ENCODE results near the gene FFAR1.

DNA sequence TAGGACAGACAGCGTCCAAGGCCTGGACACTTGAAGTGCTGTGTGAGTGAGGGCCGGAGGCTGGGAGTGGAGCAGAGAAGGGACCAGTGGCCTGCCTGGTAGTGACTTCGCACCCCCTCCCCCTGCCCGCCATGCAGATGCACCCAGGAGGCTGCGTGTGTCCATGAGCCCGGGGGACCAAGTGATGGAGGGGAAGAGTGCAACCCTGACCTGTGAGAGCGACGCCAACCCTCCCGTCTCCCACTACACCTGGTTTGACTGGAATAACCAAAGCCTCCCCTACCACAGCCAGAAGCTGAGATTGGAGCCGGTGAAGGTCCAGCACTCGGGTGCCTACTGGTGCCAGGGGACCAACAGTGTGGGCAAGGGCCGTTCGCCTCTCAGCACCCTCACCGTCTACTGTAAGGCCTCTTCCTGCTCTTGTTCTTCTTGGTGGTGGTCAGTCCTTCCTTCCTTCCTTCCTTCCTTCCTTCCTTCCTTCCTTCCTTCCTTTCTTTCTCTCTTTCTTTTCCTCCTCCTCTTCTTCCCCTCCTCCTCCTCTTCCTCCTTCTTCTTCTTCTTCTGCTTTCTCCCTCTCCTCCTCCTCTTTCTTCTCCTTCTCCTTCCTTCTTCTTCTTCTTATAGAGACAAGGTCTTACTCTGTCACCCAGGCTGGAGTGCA lies 6.0 kb upstream of the FFAR1 start:
- TF ChIP-seq POLR2AphosphoS5 (IDR thresholded peaks at IDR 0.05; ENCODE audit: low read depth, low read length), result no peak
- TF ChIP-seq FOXP2 (optimal IDR thresholded peaks at IDR 0.05; ENCODE audit: borderline replicate concordance, extremely low read depth, extremely low read length, insufficient read depth), result no peak
